KOPT-K1 (cell line): ENCODE results near the gene MB21D2.
A peak's percentile ranks its signal among the peaks of the same experiment; 100 is the strongest.

ENCODE experiments used
- H3K27ac ChIP-seq: fragments of 200-600 bp; sonication (generic); 2 replicates; pipeline ENCODE4 v1.5.1; 2016; ENCODE audit warnings: antibody characterized with exemption, mild to moderate bottlenecking, low read depth, low read length; ENCODE audit not compliant: poor library complexity, severe bottlenecking
- H3K36me3 ChIP-seq: fragments of 200-600 bp; sonication (generic); 2 replicates; pipeline ENCODE4 v1.5.1; 2017; ENCODE audit warnings: antibody characterized with exemption, mild to moderate bottlenecking, low read length, moderate library complexity; ENCODE audit not compliant: insufficient read depth
- H3K9me3 ChIP-seq: fragments of 200-600 bp; sonication (generic); 2 replicates; pipeline ENCODE4 v1.5.1; 2017; ENCODE audit warnings: antibody characterized with exemption, low read length, mild to moderate bottlenecking; ENCODE audit not compliant: insufficient read depth, poor library complexity, severe bottlenecking

MB21D2 gene

GRCh38 chr3:192913540-192913939 is 4.1 kb downstream of the MB21D2 start:
- Histone ChIP-seq H3K27ac (no peak overlapping the region), H3K36me3 (no peaks in the 10 kb centered on the region), H3K9me3 (no peaks in the 10 kb centered on the region)

DNA sequence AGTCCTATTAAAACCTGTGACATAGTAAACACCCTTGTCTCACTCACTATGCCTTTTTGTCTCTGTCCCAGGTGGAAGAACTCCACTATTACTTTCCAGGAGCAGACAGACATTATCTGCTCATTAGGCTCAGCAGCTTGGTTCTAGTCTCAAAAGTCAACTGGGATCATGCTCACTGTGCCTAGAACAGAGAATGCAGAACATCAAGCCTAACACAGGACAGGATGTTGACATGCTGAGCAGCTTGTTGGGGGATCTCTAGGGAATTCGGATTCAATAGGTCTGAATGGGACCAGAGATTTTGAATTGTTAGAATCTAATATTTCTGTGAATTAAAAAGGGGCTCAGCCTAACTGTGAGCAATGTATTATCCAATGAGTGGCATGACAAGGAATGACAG is 6.4 kb downstream of the MB21D2 start:
- H3K27ac ChIP-seq, result no peak overlapping the region
- H3K36me3 ChIP-seq, result no peaks in the 10 kb centered on the region
- no peaks in the 10 kb centered on the region for H3K9me3 ChIP-seq

- H3K36me3 ChIP-seq, result no peaks in the 10 kb centered on the region
- peaks cover 5% of the 10 kb centered on the region for H3K9me3 ChIP-seq
- no peak overlapping the region for H3K27ac ChIP-seq
Observed at GRCh38 chr3:192907784-192908183, 9.9 kb downstream of the MB21D2 start.

DNA sequence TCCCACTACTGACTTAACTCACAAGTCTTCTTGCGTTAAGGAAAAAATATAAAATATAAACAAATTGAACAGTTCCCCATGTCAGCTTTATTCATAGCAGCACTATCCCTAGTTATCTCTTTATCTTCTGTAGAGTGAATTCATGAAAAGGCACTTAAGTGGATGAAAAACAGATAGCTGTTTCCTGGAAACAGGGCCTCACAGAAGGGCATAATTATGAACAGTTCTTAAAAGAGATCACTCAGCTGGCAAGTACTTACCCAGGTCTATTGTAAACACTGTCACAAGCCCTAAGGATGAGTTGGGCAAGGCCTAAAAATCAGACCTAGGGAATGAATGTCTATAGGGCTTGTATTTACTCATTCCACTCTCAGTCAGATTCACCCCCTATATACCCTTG is 10.7 kb downstream of the MB21D2 start:
- H3K27ac ChIP-seq, result no peak overlapping the region
- H3K9me3 ChIP-seq, result peaks cover 5% of the 10 kb centered on the region
- H3K36me3 ChIP-seq, result no peaks in the 10 kb centered on the region

GRCh38 chr3:192905980-192906678 is 11.5 kb downstream of the MB21D2 start:
- Histone ChIP-seq H3K27ac (no peak overlapping the region), H3K9me3 (peaks cover 5% of the 10 kb centered on the region), H3K36me3 (no peaks in the 10 kb centered on the region)

DNA sequence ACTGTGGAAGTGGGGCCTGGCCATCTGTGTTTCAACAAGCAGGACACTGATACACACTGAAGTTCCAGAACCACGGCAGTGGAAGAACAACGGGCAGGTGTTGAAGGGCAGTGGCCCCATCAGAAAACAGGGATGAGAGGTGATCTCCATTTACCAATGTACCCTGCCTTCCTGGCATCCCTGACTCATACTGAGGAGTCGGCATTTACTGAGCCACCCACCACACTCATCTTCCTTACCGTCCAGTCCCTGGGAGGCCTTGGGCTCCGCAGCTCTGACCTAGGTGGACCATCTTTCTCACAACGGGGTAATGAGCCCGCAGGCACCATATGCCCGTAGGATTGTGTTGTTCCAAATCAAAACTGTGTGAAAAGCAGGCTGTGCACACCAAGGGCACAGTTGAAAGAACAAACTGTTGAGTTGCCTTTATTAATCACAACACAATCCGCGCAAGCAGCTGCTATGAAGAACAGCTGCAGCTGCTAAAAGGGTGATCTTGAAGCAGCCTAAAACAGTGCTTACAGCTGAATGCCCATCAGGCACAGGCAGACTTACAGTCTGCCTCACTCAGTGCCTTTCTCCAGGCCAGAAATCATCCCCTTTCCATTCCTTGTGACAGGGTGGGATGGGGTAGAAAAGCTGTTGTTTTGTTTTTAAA is 12.9 kb downstream of the MB21D2 start:
- Histone ChIP-seq H3K9me3 (peaks cover 5% of the 10 kb centered on the region), H3K36me3 (no peaks in the 10 kb centered on the region), H3K27ac (no peak overlapping the region)

DNA sequence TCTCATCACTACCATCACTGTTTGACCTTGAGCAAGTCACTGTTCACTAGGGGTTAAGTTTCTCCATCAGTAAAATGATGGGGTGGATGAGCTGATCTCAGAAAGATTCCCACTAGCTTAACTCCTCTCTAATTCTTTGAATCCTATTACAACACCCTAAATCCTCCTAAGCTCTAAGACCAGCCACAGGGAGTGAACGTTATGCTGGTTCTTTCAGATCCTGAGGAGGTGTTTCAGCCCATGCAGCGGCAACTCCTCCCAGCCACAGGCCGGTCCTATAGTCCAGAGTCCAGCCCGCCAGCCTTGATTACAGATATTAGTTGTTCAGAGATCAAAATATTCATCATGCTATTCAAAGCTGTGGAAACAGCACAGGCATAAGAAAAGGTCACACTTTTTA is 15.1 kb downstream of the MB21D2 start:
- no peak overlapping the region for H3K27ac ChIP-seq

DNA sequence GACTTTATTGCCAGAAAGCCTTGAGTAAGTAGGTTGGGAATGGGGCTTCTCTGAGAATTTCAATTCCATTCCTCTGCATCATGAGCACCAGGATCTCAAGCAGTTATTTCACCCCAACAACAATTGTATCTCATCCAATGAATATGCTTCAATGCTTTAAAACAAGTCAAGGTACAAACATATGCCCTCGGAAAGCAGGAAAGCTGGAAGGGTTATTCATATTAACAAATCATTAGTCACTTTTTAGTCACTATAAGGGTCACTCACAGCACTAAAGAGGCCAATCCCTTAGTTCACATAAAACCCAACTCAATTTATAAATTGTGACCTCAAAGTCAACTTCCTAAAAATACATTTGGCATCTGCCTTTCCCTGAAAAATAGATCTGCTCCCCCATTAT is 16.2 kb downstream of the MB21D2 start:
- no peak overlapping the region for H3K27ac ChIP-seq

More for the DNA sequence above, 15.1 kb downstream of the MB21D2 start:
- Histone ChIP-seq H3K36me3 (no peaks in the 10 kb centered on the region), H3K9me3 (peaks cover 5% of the 10 kb centered on the region)

GRCh38 chr3:192899540-192899982 is 18.1 kb downstream of the MB21D2 start:
- peaks cover 5% of the 10 kb centered on the region for H3K9me3 ChIP-seq
- no peaks in the 10 kb centered on the region for H3K36me3 ChIP-seq
- peak overlapping the region; percentile 56 for H3K27ac ChIP-seq

More for the DNA sequence above, 16.2 kb downstream of the MB21D2 start:
- no peaks in the 10 kb centered on the region for H3K36me3 ChIP-seq
- H3K9me3 ChIP-seq, result peaks cover 5% of the 10 kb centered on the region

GRCh38 chr3:192897005-192897404 is 20.7 kb downstream of the MB21D2 start:
- Histone ChIP-seq H3K36me3 (no peaks in the 10 kb centered on the region), H3K9me3 (no peaks in the 10 kb centered on the region), H3K27ac (no peak overlapping the region)

DNA sequence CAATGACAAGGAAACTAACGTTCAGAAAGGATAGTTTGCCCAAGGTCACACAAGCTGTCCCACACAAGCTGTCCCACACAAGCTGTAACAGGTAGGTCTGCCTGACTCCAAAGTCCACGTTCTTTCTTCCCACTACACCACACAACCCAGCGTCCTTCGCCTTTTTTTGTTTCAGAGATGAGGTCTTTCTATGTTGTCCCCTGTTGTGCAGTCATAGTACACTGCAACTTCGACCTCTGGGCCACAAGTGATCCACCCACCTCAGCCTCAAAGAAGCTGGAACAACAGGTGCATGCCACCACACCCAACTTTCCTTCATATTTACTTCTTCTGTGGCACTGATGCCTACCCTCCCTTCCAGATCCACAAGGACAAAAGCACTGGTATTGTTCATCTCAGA is 21.4 kb downstream of the MB21D2 start:
- no peak overlapping the region for H3K27ac ChIP-seq

GRCh38 chr3:192894676-192895075 is 23.0 kb downstream of the MB21D2 start:
- no peak overlapping the region for H3K27ac ChIP-seq
- H3K36me3 ChIP-seq, result no peaks in the 10 kb centered on the region
- no peaks in the 10 kb centered on the region for H3K9me3 ChIP-seq

More for the DNA sequence above, 21.4 kb downstream of the MB21D2 start:
- no peaks in the 10 kb centered on the region for H3K9me3 ChIP-seq
- H3K36me3 ChIP-seq, result no peaks in the 10 kb centered on the region

DNA sequence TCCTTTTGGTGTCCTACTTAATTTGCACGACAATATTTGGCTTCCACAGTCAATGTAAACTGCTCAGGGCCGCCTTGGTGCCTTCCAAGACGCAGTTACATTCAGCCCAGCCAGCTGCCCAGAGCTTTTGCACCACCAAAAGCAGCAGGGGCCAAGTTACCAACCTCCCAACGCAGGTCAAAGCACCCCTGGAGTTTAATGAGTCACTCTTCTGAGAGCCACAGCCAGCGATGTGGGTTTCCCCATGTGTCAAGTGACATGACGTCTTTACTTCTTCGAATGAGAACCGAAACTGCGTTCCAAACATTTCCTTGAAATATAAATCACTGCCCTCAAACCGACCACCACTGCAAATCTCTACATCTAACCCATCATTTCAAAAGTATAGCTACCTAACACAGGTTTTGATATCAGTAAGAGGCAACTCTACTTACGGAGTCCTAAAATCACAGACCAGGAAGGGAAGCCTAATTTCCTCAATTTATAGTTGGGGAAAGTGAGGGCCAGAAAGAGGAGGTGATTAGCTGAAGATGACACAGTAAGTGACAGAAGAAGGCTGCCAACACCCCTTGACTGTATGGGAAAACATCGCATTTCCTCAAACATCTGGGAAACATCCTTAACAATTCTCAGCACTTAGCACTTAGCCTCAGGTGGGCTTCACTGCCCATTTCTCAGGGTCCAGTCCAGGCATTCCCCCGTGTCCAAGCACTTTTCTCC is 24.5 kb downstream of the MB21D2 start:
- no peak overlapping the region for H3K27ac ChIP-seq
- H3K36me3 ChIP-seq, result no peaks in the 10 kb centered on the region
- no peaks in the 10 kb centered on the region for H3K9me3 ChIP-seq

DNA sequence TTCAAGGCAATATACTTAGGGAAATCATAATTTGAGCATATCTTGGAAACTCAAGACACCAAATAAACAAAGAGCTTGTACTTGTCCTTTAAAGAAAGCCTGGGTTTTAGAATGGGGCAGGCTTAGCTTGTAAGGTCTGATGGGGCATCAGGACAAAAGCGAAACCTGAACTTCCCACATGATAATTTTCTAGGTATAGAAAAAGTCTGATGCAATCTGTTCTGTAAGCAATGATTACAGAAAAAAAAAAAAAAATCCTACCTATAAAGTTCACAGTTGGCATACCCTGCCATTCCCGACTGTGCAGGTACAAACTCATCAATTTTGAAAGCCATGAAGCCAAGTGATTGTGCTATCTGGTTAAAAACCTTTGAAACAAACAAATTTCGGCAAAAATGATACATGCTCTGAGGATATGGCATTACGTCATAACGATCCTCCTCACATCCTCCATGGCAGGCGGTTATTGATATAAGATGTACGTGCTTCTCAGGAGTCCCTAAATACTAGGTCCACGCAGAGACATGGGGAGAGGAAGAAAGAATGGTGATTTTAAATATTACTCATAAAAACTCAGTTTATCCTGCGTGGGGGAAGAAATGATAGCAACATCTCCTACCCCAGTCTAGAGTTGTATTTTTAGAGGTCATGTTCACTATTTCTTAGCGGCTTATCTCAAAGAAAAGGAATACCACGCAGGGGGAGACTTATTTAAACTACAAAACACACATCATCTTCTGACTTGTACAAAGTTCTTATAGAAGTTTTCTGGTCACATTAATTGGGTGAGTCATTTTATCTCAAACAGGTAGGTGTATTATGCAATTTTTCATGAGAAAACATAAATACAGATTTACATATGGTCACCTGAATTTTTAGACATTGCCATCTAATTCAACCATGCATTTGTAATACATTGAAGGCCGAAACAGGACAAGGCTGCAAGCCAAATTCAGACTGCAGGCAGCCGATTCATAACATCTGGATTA is 27.0 kb downstream of the MB21D2 start:
- Histone ChIP-seq H3K9me3 (no peaks in the 10 kb centered on the region), H3K27ac (no peak overlapping the region), H3K36me3 (no peaks in the 10 kb centered on the region)
